KMS-11 (cell line): ENCODE results near the gene RNF145.
"Not testable (repeated sequence)": the region's sequence is repeated elsewhere in the genome, so short reads cannot be mapped to it uniquely, and the experiment has no call there.

Experiments
- H2AFZ ChIP-seq: fragments of 200-600 bp; sonication (generic); 2 replicates; pipeline ENCODE4 v1.6.1; 2016; ENCODE audit warnings: antibody characterized with exemption, mixed run types, low read depth
- H3K27ac ChIP-seq: fragments of 200-600 bp; sonication (generic); 2 replicates; pipeline ENCODE4 v1.6.1; 2016; ENCODE audit warnings: mild to moderate bottlenecking, mixed run types
- H3K27me3 ChIP-seq: fragments of 200-600 bp; sonication (generic); 2 replicates; pipeline ENCODE4 v1.6.1; 2017; ENCODE audit warnings: mild to moderate bottlenecking, low read depth, mixed run types, moderate library complexity; ENCODE audit not compliant: insufficient read depth
- H3K36me3 ChIP-seq: fragments of 200-600 bp; sonication (generic); 2 replicates; pipeline ENCODE4 v1.6.1; 2017; ENCODE audit warnings: mild to moderate bottlenecking, mixed run types; ENCODE audit not compliant: insufficient read depth
- H3K4me1 ChIP-seq: fragments of 200-600 bp; sonication (generic); 2 replicates; pipeline ENCODE4 v1.6.1; 2016; ENCODE audit warnings: mild to moderate bottlenecking, low read depth, mixed run types; ENCODE audit not compliant: poor library complexity, severe bottlenecking
- H3K4me2 ChIP-seq: fragments of 200-600 bp; sonication (generic); 2 replicates; pipeline ENCODE4 v1.7.0; 2016; ENCODE audit warnings: mild to moderate bottlenecking, mixed run types
- H3K4me3 ChIP-seq: fragments of 200-600 bp; sonication (generic); IDR thresholded peaks from 2 replicates; pipeline ENCODE4 v1.6.1; 2017; ENCODE audit warnings: low read depth, low read length, mixed read lengths; ENCODE audit not compliant: insufficient read depth
- H3K79me2 ChIP-seq: fragments of 200-600 bp; sonication (generic); 2 replicates; pipeline ENCODE4 v1.6.1; 2016; ENCODE audit warnings: low read depth, mixed run types; ENCODE audit not compliant: insufficient read depth
- H3K9ac ChIP-seq: fragments of 200-600 bp; sonication (generic); 2 replicates; pipeline ENCODE4 v1.6.1; 2016; ENCODE audit warnings: mild to moderate bottlenecking, mixed run types
- H4K20me1 ChIP-seq: fragments of 200-600 bp; sonication (generic); 2 replicates; pipeline ENCODE4 v1.6.1; 2016; ENCODE audit warnings: mild to moderate bottlenecking, mixed run types; ENCODE audit not compliant: insufficient read depth
- TF ChIP-seq, protein P1 (sequence below): fragments of 200-600 bp; sonication (generic); conservative IDR thresholded peaks from 2 replicates; pipeline ENCODE4 v1.6.1; 2017; ENCODE audit warnings: low read depth, mild to moderate bottlenecking, antibody characterized with exemption, low read length, moderate library complexity, mixed read lengths

Gene RNF145

DNA sequence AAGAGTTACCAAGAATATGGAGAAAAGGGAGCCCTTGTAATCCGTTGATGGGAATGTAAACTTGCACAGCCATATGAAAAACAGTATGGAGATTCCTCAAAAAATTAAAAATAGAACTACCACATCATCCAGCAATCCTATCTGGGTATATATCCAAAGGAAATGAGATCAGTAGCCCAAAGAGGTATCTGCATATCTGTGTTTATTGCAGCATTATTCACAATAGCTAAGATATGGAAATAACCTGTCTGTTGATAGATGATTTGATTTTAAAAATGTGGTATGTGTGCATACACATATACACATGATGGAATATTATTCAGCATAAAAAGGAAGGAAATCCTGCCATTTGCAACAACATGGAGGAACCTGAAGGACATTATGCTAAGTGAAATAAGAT is 61.4 kb downstream of the RNF145 start:
- TF ChIP-seq, protein P1, sequence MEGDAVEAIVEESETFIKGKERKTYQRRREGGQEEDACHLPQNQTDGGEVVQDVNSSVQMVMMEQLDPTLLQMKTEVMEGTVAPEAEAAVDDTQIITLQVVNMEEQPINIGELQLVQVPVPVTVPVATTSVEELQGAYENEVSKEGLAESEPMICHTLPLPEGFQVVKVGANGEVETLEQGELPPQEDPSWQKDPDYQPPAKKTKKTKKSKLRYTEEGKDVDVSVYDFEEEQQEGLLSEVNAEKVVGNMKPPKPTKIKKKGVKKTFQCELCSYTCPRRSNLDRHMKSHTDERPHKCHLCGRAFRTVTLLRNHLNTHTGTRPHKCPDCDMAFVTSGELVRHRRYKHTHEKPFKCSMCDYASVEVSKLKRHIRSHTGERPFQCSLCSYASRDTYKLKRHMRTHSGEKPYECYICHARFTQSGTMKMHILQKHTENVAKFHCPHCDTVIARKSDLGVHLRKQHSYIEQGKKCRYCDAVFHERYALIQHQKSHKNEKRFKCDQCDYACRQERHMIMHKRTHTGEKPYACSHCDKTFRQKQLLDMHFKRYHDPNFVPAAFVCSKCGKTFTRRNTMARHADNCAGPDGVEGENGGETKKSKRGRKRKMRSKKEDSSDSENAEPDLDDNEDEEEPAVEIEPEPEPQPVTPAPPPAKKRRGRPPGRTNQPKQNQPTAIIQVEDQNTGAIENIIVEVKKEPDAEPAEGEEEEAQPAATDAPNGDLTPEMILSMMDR, result no peak
- no peaks in the 10 kb centered on the region for H3K27me3 ChIP-seq
- no peaks in the 10 kb centered on the region for H3K36me3 ChIP-seq
- H3K27ac ChIP-seq, result no peak overlapping the region
- H3K79me2 ChIP-seq, result no peaks in the 10 kb centered on the region
- H3K4me3 ChIP-seq, result no peak overlapping the region
- H3K9ac ChIP-seq, result no peak overlapping the region
- no peaks in the 10 kb centered on the region for H4K20me1 ChIP-seq
- H3K4me2 ChIP-seq, result no peak overlapping the region
- no peak overlapping the region for H2AFZ ChIP-seq
- no peaks in the 10 kb centered on the region for H3K4me1 ChIP-seq

DNA sequence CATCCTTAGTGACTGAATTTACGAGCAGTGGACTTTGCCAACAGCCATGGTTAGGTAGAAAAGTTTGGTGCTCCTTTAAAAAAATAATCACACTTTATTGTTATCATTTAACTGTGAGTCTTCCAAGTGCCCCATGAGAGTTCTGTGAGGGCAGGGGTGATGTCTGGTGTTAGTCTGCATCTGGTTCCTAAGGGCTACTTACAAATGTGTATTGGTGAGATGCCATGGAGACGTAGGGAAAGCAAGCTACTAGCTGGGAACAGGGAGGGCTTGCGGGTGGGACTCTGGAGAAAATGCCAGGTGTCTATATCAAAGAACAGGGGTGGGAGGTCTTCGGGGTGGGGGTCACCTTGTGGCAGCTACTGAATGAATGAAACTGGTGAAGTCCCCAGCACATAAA is 62.5 kb downstream of the RNF145 start:
- TF ChIP-seq, protein P1, result no peak
- Histone ChIP-seq H3K27me3 (no peaks in the 10 kb centered on the region), H2AFZ (no peak overlapping the region), H4K20me1 (no peaks in the 10 kb centered on the region), H3K9ac (no peak overlapping the region), H3K4me2 (no peak overlapping the region), H3K27ac (no peak overlapping the region), H3K79me2 (no peaks in the 10 kb centered on the region), H3K4me3 (no peak overlapping the region), H3K4me1 (no peaks in the 10 kb centered on the region), H3K36me3 (no peaks in the 10 kb centered on the region)

DNA sequence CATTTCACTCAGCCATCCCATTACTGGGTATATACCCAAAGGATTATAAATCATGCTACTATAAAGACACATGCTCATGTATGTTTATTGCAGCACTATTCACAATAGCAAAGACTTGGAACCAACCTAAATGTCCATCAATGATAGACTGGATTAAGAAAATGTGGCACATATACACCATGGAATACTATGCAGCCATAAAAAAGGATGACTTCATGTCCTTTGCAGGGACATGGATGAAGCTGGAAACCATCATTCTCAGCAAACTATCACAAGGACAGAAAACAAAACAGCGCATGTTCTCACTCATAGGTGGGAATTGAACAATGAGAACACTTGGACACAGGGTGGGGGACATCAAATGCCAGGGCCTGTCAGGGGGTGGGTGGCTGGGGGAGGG is 64.2 kb downstream of the RNF145 start:
- not testable (repeated sequence) for H4K20me1 ChIP-seq, H3K27me3 ChIP-seq, H2AFZ ChIP-seq, H3K9ac ChIP-seq, H3K36me3 ChIP-seq, H3K27ac ChIP-seq, H3K4me2 ChIP-seq, H3K4me1 ChIP-seq, H3K79me2 ChIP-seq, H3K4me3 ChIP-seq

DNA sequence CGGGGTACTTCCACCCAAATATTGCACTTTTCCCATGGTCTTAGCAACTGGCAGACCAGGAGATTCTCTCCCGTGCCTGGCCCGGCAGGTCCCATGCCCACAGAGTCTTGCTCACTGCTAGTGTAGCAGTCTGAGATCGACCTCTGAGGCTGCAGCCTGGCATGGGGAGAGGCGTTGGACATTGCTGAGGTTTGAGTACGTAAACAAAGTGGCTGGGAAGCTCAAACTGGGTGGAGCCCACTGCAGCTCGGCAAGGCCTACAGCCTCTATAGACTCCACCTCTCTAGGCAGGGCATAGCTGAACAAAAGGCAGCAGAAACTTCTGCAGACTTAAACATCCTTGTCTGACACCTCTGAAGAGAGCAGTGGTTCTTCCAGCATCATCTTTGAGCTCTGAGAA is 69.6 kb downstream of the RNF145 start:
- Histone ChIP-seq H4K20me1 (no peaks in the 10 kb centered on the region), H3K4me2 (no peak overlapping the region), H3K4me1 (no peaks in the 10 kb centered on the region), H3K79me2 (no peaks in the 10 kb centered on the region), H3K36me3 (no peaks in the 10 kb centered on the region), H3K4me3 (no peak overlapping the region), H3K9ac (no peak overlapping the region), H2AFZ (no peak overlapping the region), H3K27me3 (no peaks in the 10 kb centered on the region), H3K27ac (no peak overlapping the region)
- TF ChIP-seq, protein P1, result no peak

DNA sequence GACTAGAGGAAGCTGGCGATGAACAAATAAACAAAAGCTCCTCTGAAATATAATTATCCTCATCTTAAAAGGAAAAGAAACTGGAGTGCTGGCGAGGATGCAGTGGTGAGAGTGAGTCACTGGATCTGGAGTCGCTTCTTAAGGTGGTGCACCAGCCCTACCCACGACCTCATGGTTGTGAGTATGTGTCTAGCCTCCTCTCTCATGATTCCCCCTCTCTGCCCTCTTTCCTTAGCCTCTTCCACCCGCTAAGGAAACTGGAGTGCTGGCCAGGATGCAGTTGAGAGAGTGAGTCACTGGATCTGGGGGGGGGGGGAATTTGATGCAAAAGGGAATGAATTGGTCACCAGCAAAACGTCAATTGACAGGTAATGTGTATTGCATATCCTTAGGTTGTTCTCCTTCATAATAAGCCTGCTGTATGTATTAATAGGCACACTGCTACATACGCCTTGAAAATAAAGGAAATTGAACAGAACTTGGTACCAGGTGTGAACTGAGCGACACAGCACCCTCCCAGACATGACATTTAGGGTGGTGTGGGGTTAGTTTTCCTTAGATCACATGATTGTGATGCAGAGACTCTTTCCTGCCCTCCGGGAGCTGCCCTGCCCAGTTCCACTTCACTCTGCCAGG is 73.3 kb downstream of the RNF145 start:
- H3K4me1 ChIP-seq, result peaks cover 7% of the 10 kb centered on the region
- no peak overlapping the region for H3K4me2 ChIP-seq
- H3K4me3 ChIP-seq, result no peak overlapping the region
- H4K20me1 ChIP-seq, result no peaks in the 10 kb centered on the region
- H3K36me3 ChIP-seq, result no peaks in the 10 kb centered on the region
- no peak overlapping the region for H3K27ac ChIP-seq
- H3K9ac ChIP-seq, result no peak overlapping the region
- H3K27me3 ChIP-seq, result no peaks in the 10 kb centered on the region
- no peak overlapping the region for H2AFZ ChIP-seq
- no peaks in the 10 kb centered on the region for H3K79me2 ChIP-seq
- TF ChIP-seq, protein P1, result no peak
